Measurements from ENCODE around the gene ZDHHC3.

DNA sequence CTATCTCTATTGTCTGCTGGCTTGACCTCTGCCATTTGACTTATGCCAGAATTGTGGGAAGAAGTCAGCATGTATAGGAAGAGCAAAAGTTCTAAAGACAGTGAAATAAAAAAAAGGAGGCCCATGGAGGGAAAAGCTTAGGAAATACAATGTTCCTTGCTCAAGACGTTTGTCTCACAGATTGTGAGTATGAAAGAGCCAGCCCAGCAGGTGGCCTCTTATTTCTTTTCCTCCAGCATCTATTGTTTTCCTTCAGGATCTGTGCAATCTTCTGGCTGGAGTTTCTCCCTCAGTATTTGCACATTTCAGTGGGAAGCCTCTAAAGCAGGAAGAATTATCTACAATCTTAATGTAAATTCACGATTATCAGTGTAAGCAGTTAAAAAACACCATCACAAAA lies 43.7 kb downstream of the ZDHHC3 start:
- TF ChIP-seq CTCF (conservative IDR thresholded peaks at IDR 0.05 in 1 of 2, IDR thresholded peaks at IDR 0.05 in 1 of 2; ENCODE audit: extremely low read depth in 1 of 2, insufficient read depth in 1 of 2, low read depth in 1 of 2, low read length in 2 of 2) (no peak), EZH2 (IDR thresholded peaks at IDR 0.05; ENCODE audit: borderline replicate concordance, low read length) (no peak)
